Mesenchymal stem cell (in vitro differentiated cells and primary cell): ENCODE measurements around the gene HNF4A.
"Not testable (repeated sequence)": the region's sequence is repeated elsewhere in the genome, so short reads cannot be mapped to it uniquely, and the experiment has no call there.

Experiments used
- DNase-seq: peaks from one replicate; pipeline ENCODE4 v3.0.0-alpha.2; 2013
- H2AFZ ChIP-seq: one replicate; pipeline ENCODE4 v1.6.1; 2013; ENCODE audit warnings: low read depth, mild to moderate bottlenecking, control low read depth, inconsistent platforms, low read length, moderate library complexity
- H2AK5ac ChIP-seq: 2 replicates; pipeline ENCODE4 v1.6.1; 2013; ENCODE audit warnings: low read length, moderate library complexity, mild to moderate bottlenecking, inconsistent platforms; ENCODE audit not compliant: severe bottlenecking
- H2BK120ac ChIP-seq: one replicate; pipeline ENCODE4 v1.6.1; 2013; ENCODE audit warnings: low read depth, mild to moderate bottlenecking, inconsistent platforms, low read length, moderate library complexity
- H2BK12ac ChIP-seq, 2 experiments: one replicate each; pipeline ENCODE4 v1.6.1; 2013; ENCODE audit warnings: inconsistent platforms in 2 of 2, low read length in 2 of 2, mild to moderate bottlenecking in 2 of 2, moderate library complexity in 2 of 2, control low read depth in 1 of 2
- H2BK15ac ChIP-seq: one replicate; pipeline ENCODE4 v1.6.1; 2013; ENCODE audit warnings: mild to moderate bottlenecking, low read depth, inconsistent platforms; ENCODE audit not compliant: poor library complexity, severe bottlenecking
- H2BK5ac ChIP-seq: 2 replicates; pipeline ENCODE4 v1.6.1; 2013; ENCODE audit warnings: low read depth, mild to moderate bottlenecking, low read length, control low read depth, inconsistent platforms; ENCODE audit not compliant: poor library complexity, severe bottlenecking
- H3K14ac ChIP-seq, 2 experiments: one replicate each; pipeline ENCODE4 v1.6.1; 2013; ENCODE audit warnings: inconsistent platforms in 2 of 2, low read length in 2 of 2, control low read depth in 1 of 2, mild to moderate bottlenecking in 1 of 2, moderate library complexity in 1 of 2
- H3K18ac ChIP-seq, 2 experiments: one replicate each; pipeline ENCODE4 v1.6.1; 2013; ENCODE audit warnings: inconsistent platforms in 2 of 2, low read length in 2 of 2, control low read depth in 1 of 2, low read depth in 1 of 2, mild to moderate bottlenecking in 1 of 2
- H3K23ac ChIP-seq, 2 experiments: one replicate each; pipeline ENCODE4 v1.6.1; 2013; ENCODE audit warnings: inconsistent platforms in 2 of 2, low read length in 2 of 2, mild to moderate bottlenecking in 2 of 2, moderate library complexity in 2 of 2, control low read depth in 1 of 2
- H3K27ac ChIP-seq: 2 replicates; pipeline ENCODE4 v1.5.1; 2013; ENCODE audit warnings: mild to moderate bottlenecking, moderate library complexity, low read length, control low read depth, inconsistent platforms; ENCODE audit not compliant: poor library complexity, severe bottlenecking
- H3K27me3 ChIP-seq, 2 experiments: 2 replicates each; pipeline versions ENCODE4 v1.6.1 to v1.7.0; 2013; ENCODE audit warnings: low read length in 2 of 2, mild to moderate bottlenecking in 2 of 2, moderate library complexity in 2 of 2, control low read depth in 1 of 2, inconsistent platforms in 1 of 2; ENCODE audit not compliant: control insufficient read depth in 1 of 2, insufficient read depth in 1 of 2
- H3K36me3 ChIP-seq, 2 experiments: 2 replicates each; pipeline versions ENCODE4 v1.6.1 to v1.7.0; 2013; ENCODE audit warnings: low read length in 2 of 2, control low read depth in 1 of 2, inconsistent platforms in 1 of 2, low read depth in 1 of 2, mild to moderate bottlenecking in 1 of 2; ENCODE audit not compliant: insufficient read depth in 2 of 2, control insufficient read depth in 1 of 2
- H3K4ac ChIP-seq, 2 experiments: one replicate each; pipeline ENCODE4 v1.6.1; 2013; ENCODE audit warnings: inconsistent platforms in 2 of 2, low read length in 2 of 2, mild to moderate bottlenecking in 2 of 2, moderate library complexity in 2 of 2, control low read depth in 1 of 2, low read depth in 1 of 2
- H3K4me1 ChIP-seq: 2 replicates; pipeline ENCODE4 v1.6.1; 2013; ENCODE audit warnings: low read depth, low read length, control low read depth; ENCODE audit not compliant: control insufficient read depth, insufficient read depth
- H3K4me2 ChIP-seq: 2 replicates; pipeline ENCODE4 v1.6.1; 2013; ENCODE audit warnings: low read length, mild to moderate bottlenecking, inconsistent platforms; ENCODE audit not compliant: poor library complexity, severe bottlenecking
- H3K4me3 ChIP-seq, 2 experiments: 2 replicates each; pipeline versions ENCODE4 v1.5.1 to v1.7.0; 2013; ENCODE audit warnings: low read length in 2 of 2, mild to moderate bottlenecking in 2 of 2, control low read depth in 1 of 2, low read depth in 1 of 2; ENCODE audit not compliant: insufficient read depth in 1 of 2
- H3K79me1 ChIP-seq: replicated peaks from 2 replicates; pipeline ENCODE4 v1.6.1; 2013; ENCODE audit warnings: mild to moderate bottlenecking, control low read depth, low read length, inconsistent platforms; ENCODE audit not compliant: poor library complexity, severe bottlenecking
- H3K9ac ChIP-seq: 2 replicates; pipeline ENCODE4 v1.7.0; 2013; ENCODE audit warnings: mild to moderate bottlenecking, low read length, moderate library complexity
- H3K9me3 ChIP-seq: 2 replicates; pipeline ENCODE4 v1.7.0; 2013; ENCODE audit warnings: mild to moderate bottlenecking, low read length; ENCODE audit not compliant: control insufficient read depth
- H4K8ac ChIP-seq: one replicate; pipeline ENCODE4 v1.6.1; 2013; ENCODE audit warnings: inconsistent platforms, mild to moderate bottlenecking, low read length, moderate library complexity
- H4K91ac ChIP-seq: one replicate; pipeline ENCODE4 v1.6.1; 2013; ENCODE audit warnings: mild to moderate bottlenecking, low read length, inconsistent platforms
- WGBS: methylation state at CpG from one replicate; pipeline ENCODE4 v1.1.7; 2013; ENCODE audit warnings: mixed read lengths; 5-methylcytosine and 5-hydroxymethylcytosine counted together

The HNF4A gene

DNA sequence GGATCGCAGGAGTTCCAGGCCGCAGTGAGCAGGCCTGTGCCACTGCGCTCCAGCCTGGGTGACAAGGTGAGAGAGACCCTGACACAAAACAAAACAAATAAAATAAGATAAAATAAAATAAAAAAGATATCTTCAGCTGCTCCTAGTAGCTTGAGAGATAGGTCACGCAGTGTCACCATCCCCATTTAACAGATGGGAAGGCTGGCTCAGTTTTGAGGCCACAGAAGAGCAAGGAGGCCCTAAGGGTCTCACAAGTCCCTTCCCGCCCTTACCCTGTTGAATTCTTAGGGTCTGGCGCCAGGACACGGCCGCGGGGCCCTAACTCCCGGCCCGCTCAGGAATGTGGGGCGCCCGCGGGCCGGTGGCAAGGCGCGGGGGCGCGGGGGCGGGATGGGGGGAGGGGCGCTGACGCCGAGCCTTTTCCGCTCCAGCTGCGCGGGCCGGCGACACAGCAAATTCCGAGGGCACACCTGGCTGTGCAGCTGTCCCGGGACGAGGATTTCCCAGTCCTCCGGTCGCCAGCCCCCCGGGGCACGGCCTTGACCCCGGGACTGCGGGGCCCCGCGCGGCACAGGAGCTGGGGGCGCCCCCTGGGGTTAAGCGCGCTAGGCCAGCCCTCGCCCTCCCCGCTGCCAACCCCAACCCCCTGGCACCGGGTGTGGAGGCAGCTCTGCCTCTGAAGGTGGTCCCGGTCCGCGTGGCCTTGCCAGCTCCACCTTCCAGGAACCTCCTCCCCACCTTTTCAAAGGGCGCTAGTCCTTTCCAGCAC, 28.9 kb upstream of the HNF4A start:
- peaks cover 0 to 23% of the 10 kb centered on the region in 2 experiments for H3K27me3 ChIP-seq
- no peak overlapping the region for H3K23ac ChIP-seq
- H3K4me3 ChIP-seq: no peak overlapping the region
- no peak overlapping the region for H2BK12ac ChIP-seq
- DNase-seq: no peak
- H2BK5ac ChIP-seq: no peak overlapping the region
- no peak overlapping the region for H3K14ac ChIP-seq
- H3K9ac ChIP-seq: no peak overlapping the region
- no peaks in the 10 kb centered on the region for H3K36me3 ChIP-seq
- WGBS: 18% methylated on average over 37 of the region's 50 CpGs
- H3K79me1 ChIP-seq: no peaks in the 10 kb centered on the region
- H3K18ac ChIP-seq: no peak overlapping the region
- H3K9me3 ChIP-seq: no peaks in the 10 kb centered on the region
- no peak overlapping the region for H3K4ac ChIP-seq
- no peak overlapping the region for H2BK120ac ChIP-seq
- H3K27ac ChIP-seq: no peak overlapping the region
- H4K91ac ChIP-seq: no peak overlapping the region
- no peak overlapping the region for H2AK5ac ChIP-seq
- H4K8ac ChIP-seq: no peak overlapping the region
- peaks cover 13% of the 10 kb centered on the region for H3K4me1 ChIP-seq
- no peak overlapping the region for H2BK15ac ChIP-seq
- peak overlapping the region; percentile 42 for H3K4me2 ChIP-seq
- H2AFZ ChIP-seq: no peak overlapping the region

GRCh38 chr20:44327748-44328147, 27.8 kb upstream of the HNF4A start:
- not testable (repeated sequence) for H3K27ac ChIP-seq, H2AFZ ChIP-seq, H2BK15ac ChIP-seq, H3K4ac ChIP-seq, H3K18ac ChIP-seq, H2BK120ac ChIP-seq, H2AK5ac ChIP-seq, H2BK12ac ChIP-seq, H2BK5ac ChIP-seq, H4K8ac ChIP-seq, H3K79me1 ChIP-seq, H3K9me3 ChIP-seq, H3K4me3 ChIP-seq, H3K9ac ChIP-seq, H3K14ac ChIP-seq, H4K91ac ChIP-seq, H3K23ac ChIP-seq, DNase-seq, H3K4me2 ChIP-seq, H3K36me3 ChIP-seq
- WGBS: 96% methylated on average over 7 of the region's 7 CpGs
- peaks cover 0 to 35% of the 10 kb centered on the region in 2 experiments for H3K27me3 ChIP-seq
- peaks cover 13% of the 10 kb centered on the region for H3K4me1 ChIP-seq

DNA sequence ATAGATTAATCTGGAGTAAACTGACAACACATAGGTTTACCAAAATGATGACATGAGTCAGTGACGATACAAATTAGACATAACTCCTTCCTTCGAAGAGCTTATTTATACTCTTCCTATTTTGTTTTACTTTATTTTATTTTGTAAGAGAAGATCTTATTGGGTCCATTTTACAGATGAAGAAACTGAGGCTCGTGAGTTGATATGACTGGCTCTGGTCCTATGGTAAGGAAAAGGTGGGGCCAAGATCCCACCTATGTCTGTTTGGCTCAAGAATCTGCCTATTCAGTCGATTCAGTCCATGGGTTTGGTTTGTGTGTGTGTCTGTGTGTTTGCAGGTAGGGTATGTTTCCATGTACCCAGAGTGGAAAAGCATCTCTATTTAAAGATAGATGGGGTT, 27.1 kb upstream of the HNF4A start:
- peaks cover 0 to 39% of the 10 kb centered on the region in 2 experiments for H3K27me3 ChIP-seq
- no peak overlapping the region for H3K23ac ChIP-seq
- H3K27ac ChIP-seq: no peak overlapping the region
- H3K4ac ChIP-seq: no peak overlapping the region
- no peak overlapping the region for H3K18ac ChIP-seq
- H3K4me3 ChIP-seq: no peak overlapping the region
- DNase-seq: no peak
- no peak overlapping the region for H3K14ac ChIP-seq
- H3K4me1 ChIP-seq: peaks cover 13% of the 10 kb centered on the region
- H2AK5ac ChIP-seq: no peak overlapping the region
- no peak overlapping the region for H4K91ac ChIP-seq
- no peak overlapping the region for H3K9ac ChIP-seq
- H2BK15ac ChIP-seq: no peak overlapping the region
- no peak overlapping the region for H2BK5ac ChIP-seq
- no peak overlapping the region for H2BK120ac ChIP-seq
- no peaks in the 10 kb centered on the region for H3K36me3 ChIP-seq
- WGBS: 56% methylated on average over 2 of the region's 4 CpGs
- H2AFZ ChIP-seq: no peak overlapping the region
- no peaks in the 10 kb centered on the region for H3K79me1 ChIP-seq
- H4K8ac ChIP-seq: no peak overlapping the region
- no peak overlapping the region for H2BK12ac ChIP-seq
- no peak overlapping the region for H3K4me2 ChIP-seq
- H3K9me3 ChIP-seq: no peaks in the 10 kb centered on the region

GRCh38 chr20:44331201-44331600, 24.3 kb upstream of the HNF4A start:
- DNase-seq: no peak

More at GRCh38 chr20:44331201-44331600, 24.3 kb upstream of the HNF4A start:
- Histone ChIP-seq H3K36me3 (no peaks in the 10 kb centered on the region), H3K9ac (no peak overlapping the region), H3K14ac (no peak overlapping the region), H3K18ac (no peak overlapping the region), H3K27me3 (peaks cover 16 to 67% of the 10 kb centered on the region in 2 experiments), H3K4me2 (no peak overlapping the region), H3K27ac (no peak overlapping the region), H2BK120ac (no peak overlapping the region), H2BK15ac (no peak overlapping the region), H3K4me3 (no peak overlapping the region), H4K91ac (no peak overlapping the region), H4K8ac (no peak overlapping the region), H3K23ac (no peak overlapping the region), H2BK5ac (no peak overlapping the region), H3K4me1 (peaks cover 14% of the 10 kb centered on the region), H3K9me3 (no peaks in the 10 kb centered on the region), H2AK5ac (no peak overlapping the region), H2BK12ac (no peak overlapping the region), H2AFZ (no peak overlapping the region), H3K79me1 (no peaks in the 10 kb centered on the region), H3K4ac (no peak overlapping the region)
- 94% methylated on average over 2 of the region's 2 CpGs for WGBS
